ENCODE data around the gene FOXP2. TPM values are rescaled to one million over a fixed set of nuclear protein-coding genes. Genes with fewer than 3 reads are reported as not detected.
"Not testable (repeated sequence)": the region's sequence is repeated elsewhere in the genome, so short reads cannot be mapped to it uniquely, and the experiment has no call there.

FOXP2 gene
- total RNA-seq, 1 donor from 2014 or later = 0.02 TPM

- H3K4me1 Mint-ChIP-seq; H3K27ac Mint-ChIP-seq; DNase-seq; intact Hi-C loops (cut with micrococcal nuclease); H3K36me3 Mint-ChIP-seq (ENCODE audit: low read depth); H3K9me3 Mint-ChIP-seq; H3K4me3 Mint-ChIP-seq; H3K27me3 Mint-ChIP-seq: not testable (repeated sequence)
Observed at GRCh38 chr7:114497491-114497890, 82.9 kb downstream of the FOXP2 start.

- Mint-ChIP-seq H3K27ac (no peak overlapping the region), H3K4me3 (no peak overlapping the region), H3K36me3 (ENCODE audit: low read depth) (no peaks in the 10 kb centered on the region), H3K27me3 (no peaks in the 10 kb centered on the region), H3K9me3 (no peaks in the 10 kb centered on the region), H3K4me1 (no peaks in the 10 kb centered on the region)
- DNase-seq = no peak
- intact Hi-C loops (cut with micrococcal nuclease) = no loop called here
Observed at GRCh38 chr7:114502454-114503254, 88.0 kb downstream of the FOXP2 start.

- no peak for DNase-seq
- Mint-ChIP-seq H3K4me3 (no peak overlapping the region), H3K4me1 (no peaks in the 10 kb centered on the region), H3K27me3 (no peaks in the 10 kb centered on the region), H3K27ac (no peak overlapping the region), H3K36me3 (ENCODE audit: low read depth) (no peaks in the 10 kb centered on the region), H3K9me3 (no peaks in the 10 kb centered on the region)
- intact Hi-C loops (cut with micrococcal nuclease) = no loop called here
Observed at GRCh38 chr7:114504586-114504985, 90.0 kb downstream of the FOXP2 start.

DNA sequence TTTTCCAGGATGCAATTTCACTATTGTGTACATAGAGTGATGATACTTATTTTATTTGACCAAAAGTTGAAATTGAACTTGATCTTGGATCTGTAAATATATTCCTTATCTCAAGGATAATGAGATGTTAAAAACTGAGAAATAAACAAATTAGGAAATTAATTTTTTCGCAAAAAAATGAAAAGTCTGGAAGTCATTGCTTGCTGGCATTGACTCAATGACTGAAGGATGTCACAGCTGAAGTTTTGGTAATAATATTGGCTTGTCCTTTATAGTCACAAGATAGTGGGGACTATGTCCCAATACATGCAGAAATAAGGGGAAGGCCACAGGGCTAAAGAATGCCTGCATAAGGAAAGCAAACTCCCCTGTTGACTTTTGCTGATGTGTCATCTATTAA lies 92.8 kb downstream of the FOXP2 start:
- Mint-ChIP-seq H3K4me1 (no peaks in the 10 kb centered on the region), H3K36me3 (ENCODE audit: low read depth) (no peaks in the 10 kb centered on the region), H3K9me3 (no peaks in the 10 kb centered on the region), H3K27me3 (no peaks in the 10 kb centered on the region), H3K27ac (no peak overlapping the region), H3K4me3 (no peak overlapping the region)
- intact Hi-C loops (cut with micrococcal nuclease) = no loop called here
- no peak for DNase-seq

DNA sequence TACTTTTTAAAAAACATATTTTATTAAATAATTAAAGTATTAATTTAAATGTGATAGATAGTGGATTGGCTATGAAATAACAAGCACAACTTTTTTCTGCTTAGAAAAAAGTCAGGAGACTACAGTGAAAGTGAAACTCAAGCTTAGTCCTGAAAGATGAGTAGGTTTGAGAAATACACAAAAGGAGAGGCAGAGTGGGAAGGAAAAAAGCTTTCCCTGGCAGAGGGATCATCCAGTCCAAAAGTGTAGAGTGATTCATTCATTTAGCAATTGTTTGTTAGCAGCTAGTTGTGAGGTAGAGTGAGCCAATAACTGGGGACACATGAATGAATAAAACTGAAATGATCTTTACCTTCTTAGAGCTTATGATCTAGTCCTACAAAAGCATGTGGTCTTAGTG lies 93.5 kb downstream of the FOXP2 start:
- intact Hi-C loops (cut with micrococcal nuclease) = no loop called here
- Mint-ChIP-seq H3K4me3 (no peak overlapping the region), H3K36me3 (ENCODE audit: low read depth) (no peaks in the 10 kb centered on the region)

DNA sequence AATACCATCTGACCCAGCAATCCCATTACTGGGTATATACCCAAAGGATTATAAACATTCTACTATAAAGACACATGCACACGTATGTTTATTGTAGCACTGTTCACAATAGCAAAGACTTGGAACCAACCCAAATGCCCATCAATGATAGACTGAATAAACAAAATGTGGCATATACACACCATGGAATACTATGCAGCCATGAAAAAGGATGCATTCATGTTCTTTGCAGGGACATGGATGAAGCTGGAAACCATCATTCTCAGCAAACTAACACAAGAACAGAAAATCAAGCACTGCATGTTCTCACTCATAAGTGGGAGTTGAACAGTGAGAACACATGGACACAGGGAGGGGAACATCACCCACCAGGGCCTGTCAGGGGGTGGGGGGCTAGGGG lies 96.2 kb downstream of the FOXP2 start:
- intact Hi-C loops (cut with micrococcal nuclease) = not testable (repeated sequence)

More for the DNA sequence above, 93.5 kb downstream of the FOXP2 start:
- H3K4me1 Mint-ChIP-seq = no peaks in the 10 kb centered on the region
- no peaks in the 10 kb centered on the region for H3K27me3 Mint-ChIP-seq
- no peak overlapping the region for H3K27ac Mint-ChIP-seq
- H3K9me3 Mint-ChIP-seq = no peaks in the 10 kb centered on the region
- DNase-seq = no peak

GRCh38 chr7:114519240-114519639 lies 104.6 kb downstream of the FOXP2 start:
- intact Hi-C loops (cut with micrococcal nuclease) = no loop called here
- Mint-ChIP-seq H3K36me3 (ENCODE audit: low read depth) (no peaks in the 10 kb centered on the region), H3K27me3 (no peaks in the 10 kb centered on the region), H3K4me3 (no peak overlapping the region), H3K27ac (no peak overlapping the region), H3K4me1 (no peaks in the 10 kb centered on the region), H3K9me3 (no peaks in the 10 kb centered on the region)
- no peak for DNase-seq

More for the DNA sequence above, 96.2 kb downstream of the FOXP2 start:
- not testable (repeated sequence) for H3K4me3 Mint-ChIP-seq; H3K27me3 Mint-ChIP-seq; H3K4me1 Mint-ChIP-seq; H3K9me3 Mint-ChIP-seq; H3K36me3 Mint-ChIP-seq (ENCODE audit: low read depth); H3K27ac Mint-ChIP-seq; DNase-seq

DNA sequence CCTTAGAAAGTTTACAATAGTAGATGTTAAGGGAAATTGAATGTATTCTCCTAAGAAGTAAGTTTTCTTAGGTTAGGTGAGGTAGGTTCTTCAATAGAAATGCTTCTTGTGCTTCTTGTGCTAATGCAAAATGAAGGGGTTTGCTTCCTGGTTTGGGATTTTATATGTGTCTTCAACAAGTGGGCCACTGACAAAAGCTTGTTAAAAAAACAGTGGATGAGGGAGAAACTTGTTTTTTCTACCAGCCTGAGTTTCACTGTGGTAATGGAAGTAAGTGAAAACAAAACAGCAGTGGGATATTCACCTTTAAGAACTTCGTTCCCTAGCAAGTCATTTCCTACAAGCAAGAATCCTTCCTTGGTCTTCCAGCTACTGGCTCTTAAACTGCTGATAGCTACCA lies 107.5 kb downstream of the FOXP2 start:
- intact Hi-C loops (cut with micrococcal nuclease) = no loop called here
- no peaks in the 10 kb centered on the region for H3K9me3 Mint-ChIP-seq
- H3K4me3 Mint-ChIP-seq = no peak overlapping the region
- DNase-seq = no peak
- H3K27ac Mint-ChIP-seq = no peak overlapping the region
- no peaks in the 10 kb centered on the region for H3K4me1 Mint-ChIP-seq
- H3K27me3 Mint-ChIP-seq = no peaks in the 10 kb centered on the region
- no peaks in the 10 kb centered on the region for H3K36me3 Mint-ChIP-seq (ENCODE audit: low read depth)

- intact Hi-C loops (cut with micrococcal nuclease) = no loop called here
- no peak overlapping the region for H3K4me3 Mint-ChIP-seq
Observed at GRCh38 chr7:114527589-114527988, 113.0 kb downstream of the FOXP2 start.

DNA sequence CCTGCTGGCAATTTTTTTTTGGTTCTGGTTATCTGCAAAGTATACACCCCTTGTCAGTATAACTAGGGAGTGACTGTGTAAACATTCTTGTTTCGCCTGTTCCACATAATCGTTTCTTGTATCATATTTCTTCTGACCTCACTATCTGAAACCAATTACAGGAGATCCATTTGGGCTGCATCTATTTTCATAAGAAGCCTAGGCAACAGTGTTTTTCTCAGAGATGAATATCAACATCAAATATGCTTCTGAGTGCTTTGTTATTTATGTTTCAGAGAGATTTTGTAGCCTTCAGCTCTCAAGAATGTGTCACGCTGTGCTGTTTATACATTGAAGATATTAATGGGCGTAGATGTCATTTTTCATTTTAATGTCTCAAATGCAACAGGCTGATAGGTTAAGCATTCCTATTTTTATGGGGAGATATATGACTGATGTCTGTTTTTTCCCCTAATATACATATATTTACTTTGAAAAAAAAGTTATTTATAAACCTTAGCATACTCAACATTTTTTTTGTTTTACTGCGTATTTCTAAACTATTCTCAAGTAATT lies 115.5 kb downstream of the FOXP2 start:
- Mint-ChIP-seq H3K27me3 (no peaks in the 10 kb centered on the region), H3K9me3 (no peaks in the 10 kb centered on the region), H3K4me1 (no peaks in the 10 kb centered on the region), H3K36me3 (ENCODE audit: low read depth) (no peaks in the 10 kb centered on the region), H3K4me3 (no peak overlapping the region), H3K27ac (no peak overlapping the region)
- intact Hi-C loops (cut with micrococcal nuclease) = no loop called here
- no peak for DNase-seq

More at GRCh38 chr7:114527589-114527988, 113.0 kb downstream of the FOXP2 start:
- no peak for DNase-seq
- H3K27ac Mint-ChIP-seq = no peak overlapping the region
- no peaks in the 10 kb centered on the region for H3K36me3 Mint-ChIP-seq (ENCODE audit: low read depth)
- no peaks in the 10 kb centered on the region for H3K4me1 Mint-ChIP-seq
- no peaks in the 10 kb centered on the region for H3K27me3 Mint-ChIP-seq
- H3K9me3 Mint-ChIP-seq = no peaks in the 10 kb centered on the region

- intact Hi-C loops (cut with micrococcal nuclease) = no loop called here
- no peak for DNase-seq
- H3K27me3 Mint-ChIP-seq = peaks cover 3% of the 10 kb centered on the region
- H3K4me3 Mint-ChIP-seq = no peak overlapping the region
- no peaks in the 10 kb centered on the region for H3K36me3 Mint-ChIP-seq (ENCODE audit: low read depth)
- H3K4me1 Mint-ChIP-seq = no peaks in the 10 kb centered on the region
- no peak overlapping the region for H3K27ac Mint-ChIP-seq
- H3K9me3 Mint-ChIP-seq = no peaks in the 10 kb centered on the region
Observed at GRCh38 chr7:114531326-114531725, 116.7 kb downstream of the FOXP2 start.

GRCh38 chr7:114533131-114533530 lies 118.5 kb downstream of the FOXP2 start:
- H3K4me3 Mint-ChIP-seq = no peak overlapping the region
- no peaks in the 10 kb centered on the region for H3K36me3 Mint-ChIP-seq (ENCODE audit: low read depth)
- peaks cover 3% of the 10 kb centered on the region for H3K27me3 Mint-ChIP-seq
- no peak for DNase-seq
- H3K4me1 Mint-ChIP-seq = no peaks in the 10 kb centered on the region
- no peak overlapping the region for H3K27ac Mint-ChIP-seq
- intact Hi-C loops (cut with micrococcal nuclease) = no loop called here
- no peaks in the 10 kb centered on the region for H3K9me3 Mint-ChIP-seq

- no peak overlapping the region for H3K4me3 Mint-ChIP-seq
- H3K27me3 Mint-ChIP-seq = peaks cover 3% of the 10 kb centered on the region
- intact Hi-C loops (cut with micrococcal nuclease) = no loop called here
- no peak overlapping the region for H3K27ac Mint-ChIP-seq
- H3K9me3 Mint-ChIP-seq = no peaks in the 10 kb centered on the region
- no peaks in the 10 kb centered on the region for H3K36me3 Mint-ChIP-seq (ENCODE audit: low read depth)
- H3K4me1 Mint-ChIP-seq = no peaks in the 10 kb centered on the region
- no peak for DNase-seq
Observed at GRCh38 chr7:114534953-114535352, 120.3 kb downstream of the FOXP2 start.

DNA sequence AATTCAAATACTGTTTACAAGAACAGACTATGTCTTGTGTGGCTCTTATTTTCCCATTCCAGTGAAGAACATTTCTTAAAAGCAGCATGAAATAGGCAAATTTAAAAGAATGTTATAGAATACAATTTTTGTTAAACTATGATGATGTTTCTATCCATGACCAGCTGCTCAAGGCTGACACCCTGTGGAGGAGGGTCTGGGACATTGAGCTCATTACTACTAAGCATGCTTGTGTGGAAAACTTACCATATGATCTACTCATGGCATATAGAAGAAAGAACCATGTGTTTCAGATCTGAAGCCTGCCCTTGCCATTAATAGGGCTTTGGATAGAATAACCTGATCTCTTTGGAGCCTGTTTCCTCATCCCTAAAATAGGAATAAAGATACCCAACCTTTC lies 125.0 kb downstream of the FOXP2 start:
- Mint-ChIP-seq H3K9me3 (no peaks in the 10 kb centered on the region), H3K4me3 (no peak overlapping the region), H3K27me3 (peaks cover 6% of the 10 kb centered on the region), H3K4me1 (no peaks in the 10 kb centered on the region), H3K27ac (no peak overlapping the region), H3K36me3 (ENCODE audit: low read depth) (no peaks in the 10 kb centered on the region)
- intact Hi-C loops (cut with micrococcal nuclease) = no loop called here
- DNase-seq = no peak

GRCh38 chr7:114540291-114540690 lies 125.7 kb downstream of the FOXP2 start:
- Mint-ChIP-seq H3K27ac (no peak overlapping the region), H3K36me3 (ENCODE audit: low read depth) (no peaks in the 10 kb centered on the region), H3K4me1 (no peaks in the 10 kb centered on the region), H3K27me3 (peaks cover 6% of the 10 kb centered on the region), H3K4me3 (no peak overlapping the region), H3K9me3 (no peaks in the 10 kb centered on the region)
- DNase-seq = no peak
- intact Hi-C loops (cut with micrococcal nuclease) = no loop called here
